HG02970 (cell line): ENCODE data around the gene COL10A1.

Experiments
- ATAC-seq: cut with Tn5 transposase; IDR thresholded peaks from one replicate; pipeline ENCODE4 v1.9.1; 2021; ENCODE audit warnings: mild to moderate bottlenecking, moderate library complexity, moderate number of reproducible peaks; ENCODE audit not compliant: unreplicated experiment, low FRiP score

The COL10A1 gene

GRCh38 chr6:116126032-116126431, at the start of gene COL10A1:
Gene COL10A1, minus strand, starts transcription at chr6:116126132. Its CDS starts 640 bp downstream, at chr6:116125492.
- ATAC-seq: no peak

- ATAC-seq: no peak
These were observed 49.4 kb upstream of the COL10A1 start for GRCh38 chr6:116175344-116175743.

GRCh38 chr6:116173928-116174327, 48.0 kb upstream of the COL10A1 start:
- ATAC-seq: no peak

GRCh38 chr6:116170358-116171057, 44.6 kb upstream of the COL10A1 start:
- ATAC-seq: no peak

- ATAC-seq: no peak
These were observed 43.9 kb upstream of the COL10A1 start for GRCh38 chr6:116169880-116170279.

- no peak for ATAC-seq
These were observed 42.2 kb upstream of the COL10A1 start for GRCh38 chr6:116168148-116168547.

GRCh38 chr6:116166369-116166768, 40.4 kb upstream of the COL10A1 start:
- ATAC-seq: no peak

GRCh38 chr6:116165596-116165995, 39.7 kb upstream of the COL10A1 start:
- ATAC-seq: no peak

GRCh38 chr6:116159782-116160524, 34.0 kb upstream of the COL10A1 start:
- no peak for ATAC-seq

GRCh38 chr6:116158641-116159040, 32.7 kb upstream of the COL10A1 start:
- ATAC-seq: no peak

- ATAC-seq: no peak
These were observed 31.5 kb upstream of the COL10A1 start for GRCh38 chr6:116157391-116157790.

GRCh38 chr6:116156405-116157326, 30.7 kb upstream of the COL10A1 start:
- no peak for ATAC-seq

- no peak for ATAC-seq
These were observed 29.0 kb upstream of the COL10A1 start for GRCh38 chr6:116154887-116155286.

- no peak for ATAC-seq
These were observed 26.7 kb upstream of the COL10A1 start for GRCh38 chr6:116152620-116153019.

- ATAC-seq: no peak
These were observed 20.1 kb upstream of the COL10A1 start for GRCh38 chr6:116145803-116146675.

GRCh38 chr6:116144605-116145004, 18.7 kb upstream of the COL10A1 start:
- no peak for ATAC-seq

GRCh38 chr6:116139917-116140316, 14.0 kb upstream of the COL10A1 start:
- no peak for ATAC-seq

- ATAC-seq: no peak
These were observed 11.0 kb upstream of the COL10A1 start for GRCh38 chr6:116136933-116137340.

- ATAC-seq: no peak
These were observed 10.4 kb upstream of the COL10A1 start for GRCh38 chr6:116136373-116136772.

- no peak for ATAC-seq
These were observed 7.5 kb upstream of the COL10A1 start for GRCh38 chr6:116133453-116133852.
